HUES48 (cell line): ENCODE results near the gene PLCD3.

Source experiments
- H3K27ac ChIP-seq: one replicate; pipeline ENCODE4 v1.7.0; 2013; ENCODE audit warnings: low read depth, low read length, inconsistent platforms
- H3K27me3 ChIP-seq: 2 replicates; pipeline ENCODE4 v1.6.1; 2013; ENCODE audit warnings: mild to moderate bottlenecking, low read length; ENCODE audit not compliant: control insufficient read depth, insufficient read depth
- H3K36me3 ChIP-seq: 2 replicates; pipeline ENCODE4 v1.6.1; 2013; ENCODE audit warnings: low read length; ENCODE audit not compliant: control insufficient read depth, insufficient read depth
- H3K4me1 ChIP-seq: 2 replicates; pipeline ENCODE4 v1.6.1; 2013; ENCODE audit warnings: mild to moderate bottlenecking, low read length; ENCODE audit not compliant: control insufficient read depth, insufficient read depth
- H3K4me3 ChIP-seq: 2 replicates; pipeline ENCODE4 v1.5.1; 2013; ENCODE audit warnings: mild to moderate bottlenecking, low read depth, low read length
- H3K9ac ChIP-seq: 2 replicates; pipeline ENCODE4 v1.6.1; 2013; ENCODE audit warnings: mild to moderate bottlenecking, low read depth, low read length, moderate library complexity
- H3K9me3 ChIP-seq: 2 replicates; pipeline ENCODE4 v1.6.1; 2013; ENCODE audit warnings: low read length; ENCODE audit not compliant: control insufficient read depth, insufficient read depth

The PLCD3 gene

GRCh38 chr17:45086865-45087503, 45.3 kb downstream of the PLCD3 start:
- no peaks in the 10 kb centered on the region for H3K9me3 ChIP-seq
- H3K36me3 ChIP-seq = peaks cover 85% of the 10 kb centered on the region
- H3K27me3 ChIP-seq = no peaks in the 10 kb centered on the region
- H3K4me3 ChIP-seq = no peak overlapping the region
- peaks cover 12% of the 10 kb centered on the region for H3K4me1 ChIP-seq
- no peak overlapping the region for H3K27ac ChIP-seq
- H3K9ac ChIP-seq = no peak overlapping the region

DNA sequence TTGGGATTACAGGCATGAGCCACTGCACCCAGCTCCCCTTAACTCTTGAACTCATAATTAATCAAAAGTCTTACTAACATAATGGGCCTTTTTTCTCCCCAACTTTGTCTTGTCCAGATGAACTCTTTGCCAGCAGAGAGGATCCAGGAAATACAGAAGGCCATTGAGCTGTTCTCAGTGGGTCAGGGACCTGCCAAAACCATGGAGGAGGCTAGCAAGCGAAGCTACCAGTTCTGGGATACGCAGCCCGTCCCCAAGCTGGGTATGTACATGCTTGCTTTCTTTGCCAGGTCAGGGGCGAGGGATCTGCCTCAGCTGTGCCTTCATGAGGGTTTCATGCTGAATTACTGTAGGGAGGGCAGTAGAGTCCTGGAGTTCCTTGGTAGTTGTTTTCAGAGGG, 45.9 kb downstream of the PLCD3 start:
- Histone ChIP-seq H3K36me3 (peaks cover 85% of the 10 kb centered on the region), H3K27ac (no peak overlapping the region), H3K9me3 (no peaks in the 10 kb centered on the region), H3K9ac (no peak overlapping the region), H3K27me3 (no peaks in the 10 kb centered on the region), H3K4me3 (no peak overlapping the region), H3K4me1 (peaks cover 12% of the 10 kb centered on the region)

DNA sequence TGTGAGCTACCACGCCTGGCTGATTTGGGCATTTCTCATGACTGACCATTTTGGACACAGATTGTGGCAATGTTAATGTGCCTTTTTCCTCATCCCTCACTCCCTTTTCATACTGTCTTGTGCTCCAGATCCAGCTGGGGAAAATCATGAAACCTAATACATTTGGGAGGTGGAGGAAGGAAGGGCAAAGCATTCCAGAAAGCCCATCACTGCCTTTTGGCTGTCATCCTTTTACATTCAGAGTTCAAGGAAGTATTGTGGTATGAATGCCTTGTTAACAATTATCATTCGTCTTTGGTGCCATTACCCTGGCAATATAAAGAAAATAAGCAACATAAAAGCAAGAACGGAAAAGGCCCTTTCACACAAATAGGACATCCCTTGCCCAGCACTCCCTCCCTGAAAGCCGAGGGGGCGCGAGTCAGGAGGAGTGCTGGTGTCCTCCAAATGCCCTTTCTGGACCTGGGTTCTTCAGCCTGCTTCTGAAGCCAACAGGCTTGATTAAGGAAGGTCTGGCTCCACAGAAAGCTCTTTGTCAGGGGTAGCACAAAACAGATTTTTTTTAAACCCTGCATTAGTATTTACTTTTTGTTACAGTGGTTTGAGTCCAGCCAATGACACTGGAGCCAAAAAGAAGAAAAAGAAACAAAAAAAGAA, 51.1 kb downstream of the PLCD3 start:
- H3K36me3 ChIP-seq = peaks cover 54% of the 10 kb centered on the region
- H3K27ac ChIP-seq = no peak overlapping the region
- H3K9ac ChIP-seq = no peak overlapping the region
- H3K9me3 ChIP-seq = no peaks in the 10 kb centered on the region
- H3K27me3 ChIP-seq = no peaks in the 10 kb centered on the region
- H3K4me3 ChIP-seq = no peak overlapping the region
- H3K4me1 ChIP-seq = no peaks in the 10 kb centered on the region

- no peaks in the 10 kb centered on the region for H3K4me1 ChIP-seq
- H3K4me3 ChIP-seq = no peak overlapping the region
- H3K36me3 ChIP-seq = peaks cover 37% of the 10 kb centered on the region
- H3K9ac ChIP-seq = no peak overlapping the region
- H3K9me3 ChIP-seq = no peaks in the 10 kb centered on the region
- H3K27ac ChIP-seq = no peak overlapping the region
- no peaks in the 10 kb centered on the region for H3K27me3 ChIP-seq
Measured at GRCh38 chr17:45077643-45078042, 54.7 kb downstream of the PLCD3 start.

- Histone ChIP-seq H3K4me1 (no peaks in the 10 kb centered on the region), H3K9me3 (no peaks in the 10 kb centered on the region), H3K36me3 (peaks cover 40% of the 10 kb centered on the region), H3K27me3 (no peaks in the 10 kb centered on the region), H3K27ac (no peak overlapping the region), H3K4me3 (no peak overlapping the region), H3K9ac (no peak overlapping the region)
Measured at GRCh38 chr17:45073414-45074070, 58.8 kb downstream of the PLCD3 start.

DNA sequence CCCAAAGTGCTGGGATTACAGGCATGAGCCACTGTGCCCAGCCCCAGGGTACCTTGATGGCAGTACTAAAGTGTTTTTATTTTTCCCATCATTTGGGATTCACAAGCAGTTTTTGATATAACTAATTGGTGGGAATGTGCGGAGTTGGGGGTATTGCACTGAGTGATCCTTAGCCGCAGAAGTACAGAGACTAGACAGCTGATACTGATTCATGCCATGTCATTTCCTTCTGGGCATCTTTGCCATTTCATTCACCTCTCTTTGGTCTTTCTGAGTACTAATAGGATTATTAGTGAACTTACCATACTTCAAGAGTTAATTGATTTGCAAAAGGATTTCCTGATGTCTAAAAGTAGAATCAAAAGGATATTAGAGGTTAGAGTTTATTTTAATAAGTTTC, 61.5 kb downstream of the PLCD3 start:
- Histone ChIP-seq H3K36me3 (peaks cover 39% of the 10 kb centered on the region), H3K4me1 (no peaks in the 10 kb centered on the region), H3K4me3 (no peak overlapping the region), H3K9me3 (no peaks in the 10 kb centered on the region), H3K9ac (no peak overlapping the region), H3K27me3 (no peaks in the 10 kb centered on the region), H3K27ac (no peak overlapping the region)

- H3K36me3 ChIP-seq = peaks cover 40% of the 10 kb centered on the region
- no peak overlapping the region for H3K27ac ChIP-seq
Measured at GRCh38 chr17:45070001-45070400, 62.3 kb downstream of the PLCD3 start.

GRCh38 chr17:45067637-45068036, 64.7 kb downstream of the PLCD3 start:
- no peak overlapping the region for H3K4me3 ChIP-seq
- H3K9ac ChIP-seq = no peak overlapping the region
- no peaks in the 10 kb centered on the region for H3K27me3 ChIP-seq
- H3K9me3 ChIP-seq = no peaks in the 10 kb centered on the region
- H3K36me3 ChIP-seq = peaks cover 35% of the 10 kb centered on the region
- H3K27ac ChIP-seq = no peak overlapping the region
- 0 out of 2 replicates have a peak, but pooled peaks cover under 1% of the 10 kb centered on the region for H3K4me1 ChIP-seq

More at GRCh38 chr17:45070001-45070400, 62.3 kb downstream of the PLCD3 start:
- Histone ChIP-seq H3K27me3 (no peaks in the 10 kb centered on the region), H3K9ac (no peak overlapping the region), H3K4me3 (no peak overlapping the region), H3K4me1 (no peaks in the 10 kb centered on the region), H3K9me3 (no peaks in the 10 kb centered on the region)

GRCh38 chr17:45063198-45063597, 69.1 kb downstream of the PLCD3 start:
- no peak overlapping the region for H3K27ac ChIP-seq
- no peaks in the 10 kb centered on the region for H3K9me3 ChIP-seq
- no peak overlapping the region for H3K4me3 ChIP-seq
- no peaks in the 10 kb centered on the region for H3K27me3 ChIP-seq
- H3K36me3 ChIP-seq = peaks cover 16% of the 10 kb centered on the region
- H3K4me1 ChIP-seq = 0 out of 2 replicates have a peak, but pooled peaks cover 8% of the 10 kb centered on the region
- no peak overlapping the region for H3K9ac ChIP-seq

GRCh38 chr17:45061606-45062205, 70.6 kb downstream of the PLCD3 start:
- Histone ChIP-seq H3K36me3 (peaks cover 11% of the 10 kb centered on the region), H3K9me3 (no peaks in the 10 kb centered on the region), H3K27me3 (no peaks in the 10 kb centered on the region), H3K9ac (peak overlapping the region; percentile 97), H3K4me1 (0 out of 2 replicates have a peak, but pooled peaks cover 8% of the 10 kb centered on the region), H3K27ac (peak overlapping the region; percentile 96), H3K4me3 (peak overlapping the region; percentile 89)
